Measurements from ENCODE around the gene COLEC12. TPM values are rescaled to one million over a fixed set of nuclear protein-coding genes. Genes with fewer than 3 reads are reported as not detected.

COLEC12 gene
- total and polyA plus RNA-seq, 10 of the 15 experiments (the other 5 are each of a cell fraction or from before 2014, with no cell fraction given): 0.04 to 0.05 TPM; not detected in 8

GRCh38 chr18:273525-273924, 227.0 kb downstream of the COLEC12 start:
- H3K4me3 ChIP-seq: no peak overlapping the region
- H3K36me3 ChIP-seq (ENCODE audit: control insufficient read depth in 2 of 2, insufficient read depth in 2 of 2, low read length in 1 of 2): no peaks in the 10 kb centered on the region
- H4K20me1 ChIP-seq (ENCODE audit: control insufficient read depth, insufficient read depth): no peaks in the 10 kb centered on the region
- FAIRE-seq (no peak), ATAC-seq (no peak), DNase-seq (ENCODE audit: low read depth, low spot score) (no peak)
- RAD21 ChIA-PET (ENCODE audit: unreplicated experiment): no interaction called here
- in situ Hi-C loops (cut with MboI) (no loop called here), intact Hi-C loops (cut with micrococcal nuclease; ENCODE audit: unreplicated experiment) (no loop called here)
- TF ChIP-seq FOS (IDR thresholded peaks at IDR 0.05; ENCODE audit: borderline replicate concordance, extremely low read depth, insufficient read length) (no peak), ZNF24 (IDR thresholded peaks at IDR 0.05) (no peak), CHD4 (IDR thresholded peaks at IDR 0.05) (no peak), NFIC (IDR thresholded peaks at IDR 0.05; ENCODE audit: low read depth, low read length) (no peak), SREBF1 (IDR thresholded peaks at IDR 0.05; ENCODE audit: low read length) (no peak), CBX5 (IDR thresholded peaks at IDR 0.05; ENCODE audit: low read depth) (no peak), SIX5 (IDR thresholded peaks at IDR 0.05; ENCODE audit: low read depth, low read length, severe bottlenecking) (no peak), RELA (IDR thresholded peaks at IDR 0.05; ENCODE audit: borderline replicate concordance, partially characterized antibody) (no peak), JUNB (IDR thresholded peaks at IDR 0.05) (no peak), POLR2A (IDR thresholded peaks at IDR 0.05; ENCODE audit: low read depth, low read length) (no peak), SIN3A (IDR thresholded peaks at IDR 0.05; ENCODE audit: low read depth, low read length) (no peak), NFXL1 (IDR thresholded peaks at IDR 0.05; ENCODE audit: borderline replicate concordance) (no peak), ZBTB33 (IDR thresholded peaks at IDR 0.05) (no peak), BMI1 (IDR thresholded peaks at IDR 0.05; ENCODE audit: borderline replicate concordance) (no peak), PAX8 (IDR thresholded peaks at IDR 0.05) (no peak), ZBTB4 (CRISPR knock-in tag; IDR thresholded peaks at IDR 0.05) (no peak), FOXM1 (IDR thresholded peaks at IDR 0.05; ENCODE audit: low read depth, low read length) (no peak)
- H3K4me2 ChIP-seq (ENCODE audit: control insufficient read depth, insufficient read depth): no peak overlapping the region
- no peak overlapping the region for H3K9ac ChIP-seq (ENCODE audit: control insufficient read depth, insufficient read depth, low read length)
- H3K27ac ChIP-seq (ENCODE audit: control insufficient read depth, insufficient read depth): no peak overlapping the region
- WGBS (ENCODE audit: insufficient coverage, insufficient replicate concordance, low lambda C conversion rate, missing lambda C conversion rate): 95% methylated on average over 3 of the region's 3 CpGs
- no peaks in the 10 kb centered on the region; the same call in 1 of the 2 replicates for H3K4me1 ChIP-seq (ENCODE audit: control insufficient read depth, insufficient read depth, low read length)
- POLR2A ChIA-PET: no interaction called here
- BruUV-seq (replicated peaks): no TSS peak
- H3K79me2 ChIP-seq (ENCODE audit: control insufficient read depth, insufficient read depth, low read length): peaks cover 4% of the 10 kb centered on the region
- H3K9me3 ChIP-seq (replicated peaks; ENCODE audit: control insufficient read depth, insufficient read depth, low read length): no peaks in the 10 kb centered on the region
- H2AFZ ChIP-seq (ENCODE audit: control insufficient read depth, low read depth, low read length): no peak overlapping the region
- SMC1A ChIA-PET (ENCODE audit: uncharacterized antibody, unreplicated experiment): no interaction called here
- CTCF ChIA-PET: no interaction called here
- no peaks in the 10 kb centered on the region for H3K27me3 ChIP-seq (replicated peaks in 1 of 2; ENCODE audit: control insufficient read depth in 2 of 2, insufficient read depth in 2 of 2, low read length in 1 of 2)

Data from GM12878 (cell line).